GM15510 (cell line): ENCODE results near the gene UROD.

Experiments
- POLR2A ChIP-seq: IDR thresholded peaks from 3 replicates; pipeline ENCODE4 v1.6.1; 2011; ENCODE audit warnings: borderline replicate concordance; ENCODE audit not compliant: insufficient read length; ENCODE audit errors: extremely low read depth

Gene UROD

DNA sequence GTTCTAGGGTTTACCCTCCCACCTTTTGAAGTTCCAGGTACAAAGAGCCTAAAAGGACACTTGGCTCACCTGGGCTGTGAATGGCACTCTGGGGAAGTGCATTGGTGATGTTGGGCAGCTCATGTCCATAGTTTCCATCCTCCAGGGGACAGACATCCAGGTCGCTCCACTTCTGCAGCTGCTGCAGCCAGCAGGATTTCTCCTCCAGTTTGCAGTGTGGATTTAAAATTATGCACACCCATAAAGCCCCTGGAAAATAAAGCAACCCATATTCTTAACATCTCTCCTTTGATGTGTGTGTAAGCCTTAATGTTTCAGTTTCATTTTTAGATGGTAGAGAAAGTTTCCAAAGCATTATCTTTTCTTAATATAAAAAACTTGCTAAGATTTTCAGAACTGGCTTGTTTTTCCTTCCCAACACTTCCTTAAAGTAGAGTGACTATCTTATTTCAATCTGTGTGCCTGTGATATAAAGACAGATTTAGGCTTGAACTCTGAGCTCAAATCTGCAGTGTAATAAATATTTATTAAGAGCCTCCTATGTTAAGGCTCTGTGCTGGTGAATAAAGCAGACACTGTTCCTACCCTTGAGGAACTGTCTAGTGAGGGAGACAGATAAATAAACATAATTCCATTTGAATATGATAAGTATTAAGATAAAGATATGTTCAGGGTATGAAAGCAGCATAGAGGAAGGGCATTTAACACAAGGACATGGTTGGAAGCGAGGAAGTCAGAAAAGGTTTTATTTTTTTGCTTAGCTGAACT lies 39.1 kb downstream of the UROD start:
- TF ChIP-seq POLR2A, result no peak

DNA sequence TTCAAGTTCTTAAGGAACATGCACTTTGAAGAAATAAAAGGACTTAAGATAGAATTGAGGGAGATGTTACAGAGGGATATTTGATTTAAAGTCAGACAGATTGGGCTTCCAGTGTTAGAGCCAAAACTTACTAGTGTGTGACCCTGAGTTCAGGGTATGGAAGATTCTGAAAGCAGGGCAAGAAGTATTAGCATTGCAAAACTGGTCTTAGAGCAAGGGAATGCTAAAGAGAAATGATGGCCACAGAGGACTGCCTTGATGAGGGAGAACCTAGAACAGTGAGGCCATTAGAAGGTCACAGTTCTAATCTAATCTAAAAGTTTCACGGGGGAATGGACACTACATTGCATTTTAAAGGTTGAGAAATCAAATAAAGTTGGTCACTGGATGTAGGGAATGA lies 45.5 kb downstream of the UROD start:
- TF ChIP-seq POLR2A, result no peak

DNA sequence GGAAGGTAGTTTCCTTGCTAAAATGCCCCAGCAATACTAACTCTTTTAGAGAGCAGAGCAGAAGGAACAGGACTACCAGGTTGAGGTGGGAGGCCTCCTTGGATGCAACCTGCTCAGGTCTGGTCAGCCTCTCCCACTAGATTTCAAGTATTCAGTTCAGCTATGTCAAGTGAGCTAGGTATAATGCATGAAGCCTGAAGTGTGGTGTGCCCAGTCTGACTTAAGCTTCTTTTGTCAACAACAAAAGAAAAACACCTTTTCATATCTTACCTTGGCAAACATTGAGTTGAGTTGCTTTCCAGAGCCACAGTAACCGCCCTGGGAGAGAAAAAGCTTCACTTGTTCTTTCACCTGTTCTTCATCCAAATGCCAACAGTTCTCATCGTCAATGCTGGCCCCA lies 47.8 kb downstream of the UROD start:
- TF ChIP-seq POLR2A, result no peak

DNA sequence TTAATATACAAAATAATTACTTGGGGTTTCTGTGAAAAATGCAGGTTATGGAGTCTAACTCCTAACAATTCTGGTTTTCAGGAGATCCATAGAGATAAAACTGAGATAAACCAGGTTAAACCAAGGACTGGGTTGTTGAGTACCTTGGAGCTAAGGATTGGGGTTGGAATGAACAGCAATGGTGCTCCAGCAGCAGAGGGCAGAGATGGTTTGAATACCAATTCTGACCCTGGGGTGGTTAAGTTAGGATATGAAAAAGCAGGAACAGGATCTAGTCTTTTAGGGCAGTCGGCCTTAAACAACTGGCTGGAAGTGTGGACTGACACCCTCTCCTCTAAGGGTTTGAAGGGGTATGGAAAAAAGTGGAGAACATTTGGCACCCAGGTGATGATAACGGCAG lies 53.0 kb downstream of the UROD start:
- TF ChIP-seq POLR2A, result no peak
